NK-92 treated with Interleukin-12 subunit alpha and Interleukin-12 subunit beta, amount 100 ng/mL, for 24 hours (cell line): ENCODE data around the gene ERMARD.

Experiments
- DNase-seq: peaks from one replicate; lab custom pipeline; 2025; lab: John Stamatoyannopoulos, UW

ERMARD gene

GRCh38 chr6:169783971-169784820, 32.8 kb downstream of the ERMARD start:
- no peak for DNase-seq

DNA sequence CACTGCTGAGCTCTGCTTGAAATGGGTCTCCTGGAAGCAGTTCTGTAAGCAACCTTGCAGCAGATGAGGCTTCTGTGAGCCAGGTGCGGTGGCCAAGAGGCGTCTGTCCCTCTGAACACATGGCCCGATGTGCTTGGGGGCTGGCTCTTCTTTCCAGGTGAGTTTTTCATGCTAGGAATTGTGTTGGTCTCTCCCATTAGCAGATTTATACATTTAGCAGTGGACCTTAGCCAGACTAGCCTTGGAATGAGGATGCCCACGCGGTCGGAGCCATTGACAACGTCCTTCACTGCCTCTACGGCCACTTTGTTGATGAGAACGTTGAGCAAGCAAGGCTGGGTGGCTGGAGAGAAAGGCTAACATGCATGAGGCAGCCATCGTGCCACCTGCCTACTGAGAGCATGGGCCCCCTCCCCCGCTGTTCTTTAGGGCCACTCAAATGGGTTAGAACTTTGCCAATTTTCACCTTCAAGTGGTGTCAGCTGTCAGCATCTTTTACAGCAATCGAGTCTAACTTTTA, 33.5 kb downstream of the ERMARD start:
- DNase-seq: no peak

- DNase-seq: no peak
These were observed 34.1 kb downstream of the ERMARD start for GRCh38 chr6:169785566-169785965.

DNA sequence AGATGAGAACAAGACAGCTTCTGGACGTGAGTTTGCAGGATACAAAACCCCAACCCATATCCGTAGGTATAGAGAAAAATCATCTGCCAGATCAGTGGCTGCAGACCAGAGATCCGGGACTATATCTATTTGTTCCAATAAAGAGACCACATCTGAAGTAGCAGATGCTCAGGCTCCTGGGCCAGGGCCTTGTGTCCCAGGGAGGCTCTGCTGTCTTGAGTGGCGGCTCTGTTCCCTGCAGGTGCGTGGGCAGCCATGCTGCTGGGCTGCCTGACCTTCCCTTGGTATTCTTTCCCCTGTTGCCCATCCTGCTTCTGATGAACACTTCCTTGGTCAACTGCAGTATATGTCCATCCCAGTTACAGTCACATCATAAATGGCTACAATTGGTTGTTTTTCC, 34.9 kb downstream of the ERMARD start:
- DNase-seq: no peak

- no peak for DNase-seq
These were observed 36.4 kb downstream of the ERMARD start for GRCh38 chr6:169787797-169788196.

GRCh38 chr6:169788809-169789145, 37.4 kb downstream of the ERMARD start:
- no peak for DNase-seq

DNA sequence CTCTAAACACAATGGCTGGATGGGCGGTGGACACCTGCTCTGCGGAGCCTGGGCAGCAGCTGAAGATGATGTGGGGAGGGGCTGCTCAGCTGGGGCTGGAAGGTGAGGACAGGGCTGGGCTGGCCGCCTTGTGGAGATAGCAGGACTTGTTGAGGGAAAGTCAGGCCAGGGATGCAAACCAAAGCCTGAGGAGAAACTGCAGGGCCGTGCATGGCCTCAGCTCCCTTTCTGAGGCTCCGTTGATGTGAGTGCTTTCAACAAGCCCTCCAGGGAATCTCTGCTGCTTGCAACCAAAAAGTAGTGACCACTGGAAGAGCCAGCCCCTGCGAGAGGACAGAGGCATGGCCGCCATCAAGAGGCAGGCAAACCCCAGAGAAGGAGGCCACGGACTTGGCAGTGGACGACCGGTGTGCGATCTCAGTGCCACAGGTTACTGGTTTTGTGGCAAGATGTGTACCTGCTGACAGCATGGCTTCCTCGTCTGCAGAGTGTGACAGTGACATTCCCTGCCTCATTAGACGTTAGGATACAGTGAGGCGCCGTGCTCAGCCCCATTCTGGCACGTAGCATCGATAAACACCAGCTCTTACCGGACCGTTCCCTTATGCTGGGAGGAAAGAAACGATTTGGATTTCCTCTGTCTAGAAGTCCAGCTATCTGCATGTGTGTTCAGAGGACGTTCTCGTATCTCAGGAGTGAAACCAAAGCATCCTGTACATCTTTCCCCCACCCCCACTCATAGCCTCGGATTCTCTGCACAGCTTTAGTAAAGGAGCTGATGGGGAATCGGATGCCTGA, 37.9 kb downstream of the ERMARD start:
- DNase-seq: no peak

DNA sequence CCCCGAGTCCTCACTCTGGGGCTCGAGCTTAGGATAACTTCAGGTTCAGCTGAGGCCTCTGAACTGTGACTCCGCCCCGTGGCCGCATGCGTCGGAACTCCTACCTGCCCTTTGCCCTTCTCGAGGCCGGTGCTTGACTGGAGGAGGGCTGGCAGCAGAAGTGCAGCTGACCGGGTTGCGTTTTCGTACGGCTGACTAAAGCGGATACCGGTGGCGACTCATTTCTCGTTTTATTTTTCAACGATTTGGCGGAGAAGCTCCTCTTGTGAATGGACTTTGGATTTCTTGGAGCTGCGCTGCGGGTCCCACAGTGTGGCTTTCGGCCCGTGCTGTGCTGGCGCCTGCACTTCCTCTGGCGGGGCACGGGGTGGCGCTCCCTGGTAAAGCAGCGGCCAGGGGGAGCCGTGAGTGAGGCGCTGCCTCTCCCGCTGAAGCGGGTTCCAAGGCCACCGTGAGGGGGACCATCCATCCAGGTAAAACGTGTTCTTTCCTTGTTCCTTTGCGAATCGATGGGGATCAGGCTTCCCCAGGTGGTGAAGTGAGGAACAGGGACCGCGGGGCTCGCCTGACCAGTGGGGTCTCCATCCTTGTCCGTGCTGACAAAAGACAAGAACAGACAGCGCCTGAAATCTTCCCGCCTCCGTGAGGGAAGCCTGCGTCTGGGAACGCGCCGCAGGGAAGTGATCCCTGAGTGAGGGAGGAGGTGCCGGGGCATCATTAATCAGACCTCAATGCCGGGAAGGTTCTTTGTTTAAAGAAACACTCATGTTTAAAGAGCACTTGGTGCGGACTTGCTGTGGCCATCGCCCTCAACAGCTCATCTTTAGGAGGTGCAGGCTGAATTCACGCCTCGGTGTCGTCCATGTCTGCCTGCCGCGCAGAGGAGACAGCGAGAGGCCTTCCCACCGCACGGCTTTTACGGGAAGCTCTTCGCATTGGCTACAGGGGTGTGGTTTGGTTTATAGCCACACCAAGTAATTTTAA, 38.8 kb downstream of the ERMARD start:
- no peak for DNase-seq

GRCh38 chr6:169791721-169792131, 40.3 kb downstream of the ERMARD start:
- DNase-seq: no peak

DNA sequence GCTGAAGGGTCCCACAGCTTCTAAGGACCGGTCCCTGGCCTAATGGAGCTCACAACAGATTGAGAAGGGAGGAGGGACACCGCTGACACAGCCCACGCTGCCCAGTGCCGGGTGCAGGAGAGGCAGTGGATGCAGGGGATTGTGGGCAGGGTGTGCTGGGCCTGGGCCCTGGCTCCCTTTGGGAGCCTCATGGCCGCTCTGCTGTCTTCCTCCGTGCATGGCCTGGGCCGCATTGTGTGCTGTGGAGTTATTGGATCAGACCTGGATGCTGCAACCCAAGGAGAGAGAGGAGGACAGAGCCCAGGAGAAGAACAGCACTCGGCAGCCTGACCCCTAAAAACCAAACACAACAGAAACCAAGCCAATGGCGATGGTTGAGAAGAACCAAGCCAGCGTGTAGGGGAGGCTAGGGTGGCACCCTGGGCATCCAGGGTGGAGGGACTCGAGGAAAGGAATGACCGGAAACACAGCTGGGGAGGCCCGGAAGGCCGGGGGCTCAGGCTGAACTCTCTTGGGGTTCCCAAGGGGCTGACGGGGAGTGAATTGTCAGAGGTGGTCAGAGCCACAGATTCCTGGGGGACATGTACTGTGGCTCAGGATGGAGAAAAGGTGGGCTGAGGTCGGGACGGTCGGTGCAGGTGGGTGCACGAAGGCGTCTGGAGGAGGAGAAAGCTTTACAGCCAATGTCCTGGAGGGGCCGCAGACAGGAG, 41.0 kb downstream of the ERMARD start:
- DNase-seq: no peak

GRCh38 chr6:169793408-169793807, 42.0 kb downstream of the ERMARD start:
- DNase-seq: no peak

DNA sequence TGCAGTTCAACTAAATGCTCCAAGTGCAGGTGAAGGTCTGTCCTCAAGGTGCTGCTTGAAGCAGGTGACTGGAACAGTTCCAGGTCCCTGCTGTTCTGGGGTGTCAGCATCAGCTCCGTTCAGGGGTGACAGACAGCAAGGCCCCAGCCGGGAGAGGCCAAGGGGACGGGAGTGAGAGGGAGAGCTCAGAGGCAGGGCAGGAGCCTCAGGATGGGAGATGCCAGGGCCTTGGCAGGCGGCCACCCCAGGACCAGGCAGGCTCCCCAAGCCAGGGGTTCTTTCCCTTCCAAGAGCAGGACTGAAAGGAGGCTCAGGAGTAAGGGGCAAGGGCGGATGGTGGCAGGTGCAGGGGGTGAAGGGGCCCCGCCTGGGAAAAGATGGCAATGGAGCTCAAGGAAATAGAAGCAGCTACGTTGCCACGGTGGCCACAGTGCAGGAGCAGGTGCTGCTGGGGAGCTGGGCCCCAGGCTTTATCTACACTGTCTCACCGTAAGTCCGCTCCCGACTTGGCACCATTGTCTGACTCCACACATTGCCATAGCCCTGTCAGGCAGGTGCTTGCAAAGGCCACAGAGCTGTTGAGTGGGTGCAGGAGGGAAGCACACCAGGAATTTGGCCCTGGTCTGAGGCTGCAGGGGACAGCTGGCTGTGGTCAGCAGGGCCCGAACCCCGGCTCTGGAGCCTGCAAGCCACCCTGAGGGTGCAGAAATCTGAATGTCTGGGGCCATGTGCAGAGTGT, 43.1 kb downstream of the ERMARD start:
- no peak for DNase-seq

GRCh38 chr6:169795196-169795595, 43.8 kb downstream of the ERMARD start:
- no peak for DNase-seq

DNA sequence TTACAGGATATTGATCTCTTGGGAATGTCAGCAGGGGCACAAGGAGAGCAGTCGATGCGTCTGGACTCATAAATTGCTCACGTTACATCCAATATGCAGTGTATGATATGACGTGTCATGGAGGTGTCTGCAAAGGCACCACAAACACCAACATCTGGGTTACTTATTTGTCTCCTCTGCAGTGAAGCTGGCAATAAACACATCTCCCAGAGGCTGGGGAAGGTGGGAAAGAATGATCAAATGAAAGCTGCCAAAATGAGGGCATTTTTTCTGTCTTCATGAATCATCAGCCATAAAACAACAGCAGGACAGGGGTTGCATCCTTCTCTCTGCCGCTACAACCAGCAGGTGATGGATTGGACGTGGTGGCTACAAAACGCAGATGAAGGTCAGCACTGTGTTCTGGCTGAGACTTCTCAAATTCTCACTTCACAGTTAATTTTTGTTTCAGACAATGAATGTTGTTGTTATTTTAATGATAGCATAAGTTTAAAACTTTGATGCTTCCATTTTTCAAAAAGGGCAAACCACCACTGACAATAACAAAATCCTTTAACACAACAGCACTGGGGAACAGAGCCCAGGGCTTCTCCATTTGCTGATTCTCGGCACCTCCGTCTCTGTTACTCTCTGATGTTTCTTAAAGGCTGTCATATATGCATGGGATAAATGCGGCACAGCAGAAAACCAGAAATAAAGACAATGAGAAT, 47.5 kb downstream of the ERMARD start:
- DNase-seq: no peak

DNA sequence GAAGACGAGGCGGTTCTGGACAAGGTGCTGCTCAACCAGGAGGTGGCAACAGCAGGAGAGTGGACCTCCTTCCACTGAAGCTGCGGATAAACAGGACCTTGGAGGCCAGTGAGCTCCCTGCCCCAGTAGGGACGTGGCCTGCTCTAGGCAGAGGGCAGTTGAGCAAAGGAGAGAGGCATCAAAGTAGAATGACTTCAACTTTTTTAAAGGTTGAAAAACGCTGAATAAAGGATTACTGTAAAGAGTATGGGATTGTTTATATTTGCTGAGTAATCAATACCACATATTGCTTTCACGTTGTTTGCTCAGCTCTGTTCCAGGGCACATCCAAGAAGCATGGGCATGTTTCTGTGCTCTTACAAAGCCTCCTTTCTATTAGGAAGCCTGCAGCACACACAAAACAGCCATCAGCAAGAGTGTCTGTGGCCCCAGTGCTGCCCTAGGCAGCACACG, 48.1 kb downstream of the ERMARD start:
- no peak for DNase-seq

DNA sequence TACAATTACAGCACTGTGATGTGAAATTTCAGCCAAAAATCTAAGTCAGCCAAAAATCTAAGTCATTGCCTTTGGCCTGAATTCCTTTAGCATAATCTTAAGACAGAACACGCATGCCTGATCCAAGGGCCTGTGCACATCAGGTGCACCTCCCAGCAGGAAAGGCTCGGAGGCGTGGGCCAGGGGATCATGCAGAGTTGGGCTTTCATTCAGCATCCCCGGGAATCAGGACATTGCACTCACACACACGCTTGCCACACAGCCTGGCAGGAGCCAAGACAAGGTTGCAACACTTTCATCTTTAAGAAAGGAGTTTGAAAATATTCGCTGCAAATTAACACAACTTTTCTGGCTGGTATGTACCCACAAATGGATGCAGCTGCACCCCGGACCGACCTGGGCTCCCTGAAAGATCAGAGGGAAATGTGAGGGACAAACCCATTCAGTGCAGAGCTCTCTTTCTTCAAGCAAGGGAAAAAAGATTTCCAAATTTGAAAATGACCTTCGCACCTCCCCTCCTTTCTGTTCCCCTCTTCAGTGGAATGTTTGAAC, 48.8 kb downstream of the ERMARD start:
- DNase-seq: no peak

DNA sequence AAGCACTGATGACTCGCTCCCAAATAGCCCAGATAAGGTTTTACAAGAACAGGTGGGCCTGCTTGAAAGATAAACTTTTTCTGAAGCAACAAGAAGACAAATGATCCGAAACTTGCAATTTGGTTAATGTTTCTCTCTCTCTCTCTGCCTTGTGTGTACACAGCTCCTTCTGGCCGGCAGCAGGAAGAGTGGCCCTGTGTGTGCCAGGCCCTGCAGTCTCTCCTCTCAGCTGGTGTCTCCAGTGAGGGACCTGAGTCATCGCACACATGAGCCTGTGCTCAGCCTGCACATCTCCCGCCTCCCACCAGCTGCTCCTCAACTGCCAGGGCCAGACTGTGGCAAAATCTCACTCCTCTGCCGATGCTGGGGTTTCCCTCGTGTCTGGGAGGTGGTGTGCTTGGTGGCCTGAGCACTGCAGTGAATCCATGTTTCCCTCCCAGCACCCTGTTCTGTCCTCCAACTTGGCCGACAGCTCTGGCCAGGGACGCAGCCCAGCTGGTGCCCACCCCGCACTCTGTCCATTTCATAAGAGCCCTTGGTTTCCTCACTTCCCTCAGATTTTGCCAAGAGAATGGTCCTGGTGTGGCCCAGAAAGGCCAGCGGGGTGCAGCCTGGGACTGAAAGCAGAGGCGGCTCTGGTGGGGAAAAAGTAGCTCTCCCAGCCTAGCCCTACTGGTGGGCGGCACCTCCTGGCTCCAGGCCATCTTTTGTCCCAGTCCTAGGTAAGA, 49.4 kb downstream of the ERMARD start:
- DNase-seq: no peak

DNA sequence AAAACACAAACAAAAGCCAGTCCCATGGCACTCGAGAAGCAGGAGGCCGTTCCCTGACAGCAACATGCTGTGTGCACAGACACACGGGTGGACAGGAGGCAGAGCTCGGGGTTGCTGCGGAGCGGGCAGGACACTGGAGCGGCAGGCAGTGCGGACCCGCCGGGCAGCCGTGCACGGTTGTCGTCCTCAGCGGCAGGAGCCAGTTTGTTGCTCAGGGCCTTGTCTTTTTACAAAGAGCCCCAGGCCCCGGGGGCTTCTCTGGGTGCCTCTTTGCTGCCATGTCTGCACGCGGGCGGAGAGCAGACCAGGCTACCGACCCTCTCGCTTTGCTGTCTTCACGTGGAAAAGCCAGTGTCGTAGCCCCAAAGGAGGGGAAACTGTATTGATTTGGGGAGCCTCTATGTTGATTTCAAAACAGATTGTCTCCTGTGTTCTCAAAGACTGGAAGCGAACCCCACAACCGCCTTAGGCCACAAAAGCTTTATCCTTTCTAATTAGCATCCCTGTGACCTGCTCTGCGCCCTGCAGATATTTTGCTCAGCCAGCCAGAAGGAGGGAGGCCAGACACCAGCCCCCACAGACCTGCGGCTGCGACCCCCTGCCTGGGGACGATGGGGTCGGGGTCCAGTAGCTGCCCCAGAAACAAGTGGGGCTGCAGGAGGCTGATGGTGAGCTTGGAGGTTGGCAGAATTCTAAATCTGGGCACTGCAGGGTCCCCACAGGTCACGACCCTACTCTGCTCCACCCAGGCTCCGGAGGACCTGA, 50.2 kb downstream of the ERMARD start:
- no peak for DNase-seq
